ENCODE data around the gene IL1R2. TPM values are rescaled to one million over a fixed set of nuclear protein-coding genes. Genes with fewer than 3 reads are reported as not detected.

IL1R2 gene
- total and polyA plus RNA-seq, 2 of the 8 experiments (the other 6 are each of a cell fraction or from before 2014, with no cell fraction given) = 0.06 TPM; not detected in 1

DNA sequence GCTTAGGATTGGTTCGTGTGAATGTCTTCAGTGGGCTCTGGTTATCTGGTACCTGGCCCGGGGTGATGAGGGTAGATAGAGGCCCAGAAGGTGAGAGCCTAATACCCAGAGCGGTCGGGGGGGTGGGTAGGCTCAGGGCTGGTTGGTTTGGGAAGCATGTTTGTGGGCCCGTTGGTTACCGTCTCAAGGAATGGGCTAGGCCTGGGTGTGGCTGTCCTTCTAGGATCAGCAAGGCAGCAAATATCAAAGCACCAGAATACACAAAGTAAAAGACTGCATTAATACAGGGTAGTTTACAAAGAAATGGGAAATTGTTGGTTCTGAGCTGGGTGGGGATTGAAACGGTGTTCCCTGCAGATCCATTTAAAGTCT lies 6.0 kb upstream of the IL1R2 start (continued):
- TF ChIP-seq, protein P1, sequence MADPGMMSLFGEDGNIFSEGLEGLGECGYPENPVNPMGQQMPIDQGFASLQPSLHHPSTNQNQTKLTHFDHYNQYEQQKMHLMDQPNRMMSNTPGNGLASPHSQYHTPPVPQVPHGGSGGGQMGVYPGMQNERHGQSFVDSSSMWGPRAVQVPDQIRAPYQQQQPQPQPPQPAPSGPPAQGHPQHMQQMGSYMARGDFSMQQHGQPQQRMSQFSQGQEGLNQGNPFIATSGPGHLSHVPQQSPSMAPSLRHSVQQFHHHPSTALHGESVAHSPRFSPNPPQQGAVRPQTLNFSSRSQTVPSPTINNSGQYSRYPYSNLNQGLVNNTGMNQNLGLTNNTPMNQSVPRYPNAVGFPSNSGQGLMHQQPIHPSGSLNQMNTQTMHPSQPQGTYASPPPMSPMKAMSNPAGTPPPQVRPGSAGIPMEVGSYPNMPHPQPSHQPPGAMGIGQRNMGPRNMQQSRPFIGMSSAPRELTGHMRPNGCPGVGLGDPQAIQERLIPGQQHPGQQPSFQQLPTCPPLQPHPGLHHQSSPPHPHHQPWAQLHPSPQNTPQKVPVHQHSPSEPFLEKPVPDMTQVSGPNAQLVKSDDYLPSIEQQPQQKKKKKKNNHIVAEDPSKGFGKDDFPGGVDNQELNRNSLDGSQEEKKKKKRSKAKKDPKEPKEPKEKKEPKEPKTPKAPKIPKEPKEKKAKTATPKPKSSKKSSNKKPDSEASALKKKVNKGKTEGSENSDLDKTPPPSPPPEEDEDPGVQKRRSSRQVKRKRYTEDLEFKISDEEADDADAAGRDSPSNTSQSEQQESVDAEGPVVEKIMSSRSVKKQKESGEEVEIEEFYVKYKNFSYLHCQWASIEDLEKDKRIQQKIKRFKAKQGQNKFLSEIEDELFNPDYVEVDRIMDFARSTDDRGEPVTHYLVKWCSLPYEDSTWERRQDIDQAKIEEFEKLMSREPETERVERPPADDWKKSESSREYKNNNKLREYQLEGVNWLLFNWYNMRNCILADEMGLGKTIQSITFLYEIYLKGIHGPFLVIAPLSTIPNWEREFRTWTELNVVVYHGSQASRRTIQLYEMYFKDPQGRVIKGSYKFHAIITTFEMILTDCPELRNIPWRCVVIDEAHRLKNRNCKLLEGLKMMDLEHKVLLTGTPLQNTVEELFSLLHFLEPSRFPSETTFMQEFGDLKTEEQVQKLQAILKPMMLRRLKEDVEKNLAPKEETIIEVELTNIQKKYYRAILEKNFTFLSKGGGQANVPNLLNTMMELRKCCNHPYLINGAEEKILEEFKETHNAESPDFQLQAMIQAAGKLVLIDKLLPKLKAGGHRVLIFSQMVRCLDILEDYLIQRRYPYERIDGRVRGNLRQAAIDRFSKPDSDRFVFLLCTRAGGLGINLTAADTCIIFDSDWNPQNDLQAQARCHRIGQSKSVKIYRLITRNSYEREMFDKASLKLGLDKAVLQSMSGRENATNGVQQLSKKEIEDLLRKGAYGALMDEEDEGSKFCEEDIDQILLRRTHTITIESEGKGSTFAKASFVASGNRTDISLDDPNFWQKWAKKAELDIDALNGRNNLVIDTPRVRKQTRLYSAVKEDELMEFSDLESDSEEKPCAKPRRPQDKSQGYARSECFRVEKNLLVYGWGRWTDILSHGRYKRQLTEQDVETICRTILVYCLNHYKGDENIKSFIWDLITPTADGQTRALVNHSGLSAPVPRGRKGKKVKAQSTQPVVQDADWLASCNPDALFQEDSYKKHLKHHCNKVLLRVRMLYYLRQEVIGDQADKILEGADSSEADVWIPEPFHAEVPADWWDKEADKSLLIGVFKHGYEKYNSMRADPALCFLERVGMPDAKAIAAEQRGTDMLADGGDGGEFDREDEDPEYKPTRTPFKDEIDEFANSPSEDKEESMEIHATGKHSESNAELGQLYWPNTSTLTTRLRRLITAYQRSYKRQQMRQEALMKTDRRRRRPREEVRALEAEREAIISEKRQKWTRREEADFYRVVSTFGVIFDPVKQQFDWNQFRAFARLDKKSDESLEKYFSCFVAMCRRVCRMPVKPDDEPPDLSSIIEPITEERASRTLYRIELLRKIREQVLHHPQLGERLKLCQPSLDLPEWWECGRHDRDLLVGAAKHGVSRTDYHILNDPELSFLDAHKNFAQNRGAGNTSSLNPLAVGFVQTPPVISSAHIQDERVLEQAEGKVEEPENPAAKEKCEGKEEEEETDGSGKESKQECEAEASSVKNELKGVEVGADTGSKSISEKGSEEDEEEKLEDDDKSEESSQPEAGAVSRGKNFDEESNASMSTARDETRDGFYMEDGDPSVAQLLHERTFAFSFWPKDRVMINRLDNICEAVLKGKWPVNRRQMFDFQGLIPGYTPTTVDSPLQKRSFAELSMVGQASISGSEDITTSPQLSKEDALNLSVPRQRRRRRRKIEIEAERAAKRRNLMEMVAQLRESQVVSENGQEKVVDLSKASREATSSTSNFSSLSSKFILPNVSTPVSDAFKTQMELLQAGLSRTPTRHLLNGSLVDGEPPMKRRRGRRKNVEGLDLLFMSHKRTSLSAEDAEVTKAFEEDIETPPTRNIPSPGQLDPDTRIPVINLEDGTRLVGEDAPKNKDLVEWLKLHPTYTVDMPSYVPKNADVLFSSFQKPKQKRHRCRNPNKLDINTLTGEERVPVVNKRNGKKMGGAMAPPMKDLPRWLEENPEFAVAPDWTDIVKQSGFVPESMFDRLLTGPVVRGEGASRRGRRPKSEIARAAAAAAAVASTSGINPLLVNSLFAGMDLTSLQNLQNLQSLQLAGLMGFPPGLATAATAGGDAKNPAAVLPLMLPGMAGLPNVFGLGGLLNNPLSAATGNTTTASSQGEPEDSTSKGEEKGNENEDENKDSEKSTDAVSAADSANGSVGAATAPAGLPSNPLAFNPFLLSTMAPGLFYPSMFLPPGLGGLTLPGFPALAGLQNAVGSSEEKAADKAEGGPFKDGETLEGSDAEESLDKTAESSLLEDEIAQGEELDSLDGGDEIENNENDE (IDR thresholded peaks at IDR 0.05; ENCODE audit: insufficient replicate concordance, low read length) = no peak
- no peak for TF ChIP-seq CBX5 (IDR thresholded peaks at IDR 0.05; ENCODE audit: low read depth, low read length)
